PC-9 (cell line): Measurements from ENCODE around the gene IGF1. TPM values are rescaled to one million over a fixed set of nuclear protein-coding genes. Genes with fewer than 3 reads are reported as not detected.

Source experiments
- BruUV-seq: library from RNA; stranded (reverse); fragments of 400-500 nt; replicated peaks from 2 replicates; lab custom pipeline; 2021; lab: Mats Ljungman, UMichigan
- CTCF ChIA-PET: fragments of 300-600 bp; sonication (Branson Sonifier 250); formaldehyde crosslinking; loops from one replicate; lab custom pipeline; 2022; ENCODE audit warnings: antibody characterized with exemption; lab: Charles Lee
- POLR2A ChIA-PET: fragments of 300-600 bp; sonication (Branson Sonifier 250); formaldehyde crosslinking; loops from one replicate; lab custom pipeline; 2022; ENCODE audit warnings: antibody characterized with exemption; ENCODE audit not compliant: unreplicated experiment; lab: Charles Lee
- DNase-seq, 2 experiments: peaks; one replicate each; pipeline versions ENCODE4 v3.0.0 to v3.0.0-alpha.2; 2015 to 2022; ENCODE audit warnings: mixed read lengths in 1 of 2
- H2AFZ ChIP-seq: fragments of 200-600 bp; sonication (generic); 2 replicates; pipeline ENCODE4 v1.8.1; 2017; ENCODE audit warnings: antibody characterized with exemption
- H3F3A ChIP-seq: fragments of 200-600 bp; sonication (generic); 2 replicates; pipeline ENCODE4 v1.8.1; 2017; ENCODE audit warnings: antibody characterized with exemption, mild to moderate bottlenecking, low read depth; ENCODE audit not compliant: insufficient read depth
- H3K27ac ChIP-seq: fragments of 200-600 bp; sonication (generic); 2 replicates; pipeline ENCODE4 v1.6.1; 2016; ENCODE audit warnings: mixed run types
- H3K27me3 ChIP-seq: fragments of 200-600 bp; sonication (generic); 2 replicates; pipeline ENCODE4 v1.6.1; 2016; ENCODE audit warnings: low read depth, mixed run types; ENCODE audit not compliant: insufficient read depth
- H3K36me3 ChIP-seq: fragments of 200-600 bp; sonication (generic); 2 replicates; pipeline ENCODE4 v1.6.1; 2016; ENCODE audit warnings: low read depth, mixed run types
- H3K4me1 ChIP-seq: fragments of 200-600 bp; sonication (generic); replicated peaks from 2 replicates; pipeline ENCODE4 v1.6.1; 2016; ENCODE audit warnings: mixed run types; ENCODE audit not compliant: insufficient read depth
- H3K4me2 ChIP-seq: fragments of 200-600 bp; sonication (generic); 2 replicates; pipeline ENCODE4 v1.6.1; 2017; ENCODE audit warnings: mixed run types
- H3K4me3 ChIP-seq: fragments of 200-600 bp; sonication (generic); 2 replicates; pipeline ENCODE4 v1.6.1; 2016; ENCODE audit warnings: mixed run types
- H3K79me2 ChIP-seq: fragments of 200-600 bp; sonication (generic); 2 replicates; pipeline ENCODE4 v1.6.1; 2017; ENCODE audit warnings: low read depth, mixed run types
- H3K9me2 ChIP-seq: fragments of 200-600 bp; sonication (generic); 2 replicates; pipeline ENCODE4 v1.8.1; 2017; ENCODE audit warnings: mild to moderate bottlenecking; ENCODE audit not compliant: insufficient read depth
- H3K9me3 ChIP-seq: fragments of 200-600 bp; sonication (generic); 2 replicates; pipeline ENCODE4 v1.8.1; 2016; ENCODE audit warnings: low read depth; ENCODE audit not compliant: insufficient read depth
- H4K20me1 ChIP-seq: fragments of 200-600 bp; sonication (generic); 2 replicates; pipeline ENCODE4 v1.8.1; 2017; ENCODE audit not compliant: insufficient read depth
- EZH2 ChIP-seq: fragments of 200-600 bp; sonication (generic); IDR thresholded peaks from 2 replicates; pipeline ENCODE4 v1.8.0; 2017; ENCODE audit warnings: antibody characterized with exemption, low read depth
- intact Hi-C: fragments of 100-400 bp; cut with micrococcal nuclease; formaldehyde crosslinking; loops from one replicate; pipeline ENCODE4 v1.10.0; 2022; ENCODE audit not compliant: unreplicated experiment
- total RNA-seq: library from RNA; stranded (reverse); gene quantifications from 2 replicates; pipeline ENCODE4 v1.2.3, GENCODE V29; 2021
- TF ChIP-seq, protein P1 (sequence below): fragments of 200-600 bp; sonication (generic); conservative IDR thresholded peaks from 2 replicates; pipeline ENCODE4 v1.6.1; 2017; ENCODE audit warnings: mixed run types, antibody characterized with exemption, mild to moderate bottlenecking, moderate library complexity

IGF1 gene
- total RNA-seq, 1 experiment from 2014 or later = not detected

DNA sequence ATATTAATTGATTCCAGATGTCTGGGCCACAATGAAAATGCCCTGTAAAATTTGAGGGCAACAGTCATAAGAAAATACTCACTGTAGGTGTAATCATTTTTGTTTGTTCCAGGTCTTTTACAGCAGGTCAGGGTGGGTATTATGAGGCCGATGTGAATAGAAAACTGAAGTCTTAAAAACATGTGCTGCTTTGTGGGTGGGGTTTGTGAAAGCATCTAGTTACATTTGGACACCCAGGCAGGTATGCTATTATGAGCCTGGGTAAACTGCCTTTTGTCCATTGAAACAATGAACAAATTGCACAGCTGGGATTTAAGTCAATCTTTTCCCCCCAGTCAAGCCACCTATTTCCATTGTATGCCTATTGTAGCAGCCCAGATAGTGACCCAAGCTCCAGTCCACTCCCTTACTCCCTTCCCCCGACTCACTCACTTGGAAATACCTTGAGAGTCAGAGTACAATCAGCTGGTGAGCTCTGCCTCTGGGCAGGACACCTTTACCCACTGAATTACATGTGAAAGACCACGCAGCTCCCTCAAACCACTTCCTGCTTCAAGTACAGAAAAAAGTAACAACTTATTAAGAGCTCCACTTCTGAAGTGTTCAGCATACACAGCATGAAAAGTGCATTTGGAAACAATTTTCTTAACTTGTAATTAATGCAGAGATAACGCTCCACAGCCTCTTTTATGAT lies 1.8 kb downstream of the IGF1 start:
- no peak for DNase-seq
- intact Hi-C loops = no loop called here
- Histone ChIP-seq H4K20me1 (no peaks in the 10 kb centered on the region), H2AFZ (no peak overlapping the region; the same call in 1 of the 2 replicates), H3K4me2 (no peak overlapping the region), H3K27ac (no peak overlapping the region), H3K4me1 (peaks cover 5% of the 10 kb centered on the region; the same call in 1 of the 2 replicates), H3K36me3 (no peaks in the 10 kb centered on the region), H3F3A (no peaks in the 10 kb centered on the region), H3K79me2 (no peaks in the 10 kb centered on the region), H3K4me3 (no peak overlapping the region), H3K27me3 (no peaks in the 10 kb centered on the region), H3K9me2 (no peaks in the 10 kb centered on the region), H3K9me3 (no peaks in the 10 kb centered on the region)
- TF ChIP-seq, protein P1, sequence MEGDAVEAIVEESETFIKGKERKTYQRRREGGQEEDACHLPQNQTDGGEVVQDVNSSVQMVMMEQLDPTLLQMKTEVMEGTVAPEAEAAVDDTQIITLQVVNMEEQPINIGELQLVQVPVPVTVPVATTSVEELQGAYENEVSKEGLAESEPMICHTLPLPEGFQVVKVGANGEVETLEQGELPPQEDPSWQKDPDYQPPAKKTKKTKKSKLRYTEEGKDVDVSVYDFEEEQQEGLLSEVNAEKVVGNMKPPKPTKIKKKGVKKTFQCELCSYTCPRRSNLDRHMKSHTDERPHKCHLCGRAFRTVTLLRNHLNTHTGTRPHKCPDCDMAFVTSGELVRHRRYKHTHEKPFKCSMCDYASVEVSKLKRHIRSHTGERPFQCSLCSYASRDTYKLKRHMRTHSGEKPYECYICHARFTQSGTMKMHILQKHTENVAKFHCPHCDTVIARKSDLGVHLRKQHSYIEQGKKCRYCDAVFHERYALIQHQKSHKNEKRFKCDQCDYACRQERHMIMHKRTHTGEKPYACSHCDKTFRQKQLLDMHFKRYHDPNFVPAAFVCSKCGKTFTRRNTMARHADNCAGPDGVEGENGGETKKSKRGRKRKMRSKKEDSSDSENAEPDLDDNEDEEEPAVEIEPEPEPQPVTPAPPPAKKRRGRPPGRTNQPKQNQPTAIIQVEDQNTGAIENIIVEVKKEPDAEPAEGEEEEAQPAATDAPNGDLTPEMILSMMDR = no peak
- TF ChIP-seq EZH2 = no peak
- CTCF ChIA-PET = no interaction called here
- no TSS peak for BruUV-seq
- POLR2A ChIA-PET = no interaction called here

DNA sequence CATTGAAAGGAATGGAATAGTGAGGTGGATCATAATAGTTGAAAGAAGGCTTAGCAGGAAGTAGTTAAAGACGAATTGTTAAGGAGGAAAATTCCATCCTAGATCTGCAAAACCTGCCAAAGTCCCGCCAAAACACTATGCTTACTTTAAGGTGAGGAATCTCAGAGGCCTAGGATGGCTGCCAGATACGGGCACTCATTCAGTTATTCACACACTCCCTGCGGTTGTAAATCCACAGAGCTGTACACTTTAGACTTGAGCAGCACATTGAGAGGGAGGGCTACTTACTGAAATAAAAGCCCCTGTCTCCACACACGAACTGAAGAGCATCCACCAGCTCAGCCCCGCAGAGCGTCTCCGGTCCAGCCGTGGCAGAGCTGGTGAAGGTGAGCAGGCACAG lies 5.0 kb downstream of the IGF1 start:
- H2AFZ ChIP-seq = no peak overlapping the region
- no peaks in the 10 kb centered on the region for H4K20me1 ChIP-seq
- no peak overlapping the region for H3K27ac ChIP-seq
- DNase-seq = no peak
- no peak overlapping the region for H3K4me3 ChIP-seq
- no peaks in the 10 kb centered on the region for H3K79me2 ChIP-seq
- no peak overlapping the region for H3K4me2 ChIP-seq
- peaks cover 5% of the 10 kb centered on the region; the same call in 1 of the 2 replicates for H3K4me1 ChIP-seq
- H3K27me3 ChIP-seq = no peaks in the 10 kb centered on the region
- no TSS peak for BruUV-seq
- H3K9me3 ChIP-seq = no peaks in the 10 kb centered on the region
- intact Hi-C loops = no loop called here
- no peaks in the 10 kb centered on the region for H3K36me3 ChIP-seq
- CTCF ChIA-PET = no interaction called here
- no peaks in the 10 kb centered on the region for H3F3A ChIP-seq
- POLR2A ChIA-PET = no interaction called here
- H3K9me2 ChIP-seq = no peaks in the 10 kb centered on the region
- TF ChIP-seq, protein P1 = no peak
- TF ChIP-seq EZH2 = no peak

DNA sequence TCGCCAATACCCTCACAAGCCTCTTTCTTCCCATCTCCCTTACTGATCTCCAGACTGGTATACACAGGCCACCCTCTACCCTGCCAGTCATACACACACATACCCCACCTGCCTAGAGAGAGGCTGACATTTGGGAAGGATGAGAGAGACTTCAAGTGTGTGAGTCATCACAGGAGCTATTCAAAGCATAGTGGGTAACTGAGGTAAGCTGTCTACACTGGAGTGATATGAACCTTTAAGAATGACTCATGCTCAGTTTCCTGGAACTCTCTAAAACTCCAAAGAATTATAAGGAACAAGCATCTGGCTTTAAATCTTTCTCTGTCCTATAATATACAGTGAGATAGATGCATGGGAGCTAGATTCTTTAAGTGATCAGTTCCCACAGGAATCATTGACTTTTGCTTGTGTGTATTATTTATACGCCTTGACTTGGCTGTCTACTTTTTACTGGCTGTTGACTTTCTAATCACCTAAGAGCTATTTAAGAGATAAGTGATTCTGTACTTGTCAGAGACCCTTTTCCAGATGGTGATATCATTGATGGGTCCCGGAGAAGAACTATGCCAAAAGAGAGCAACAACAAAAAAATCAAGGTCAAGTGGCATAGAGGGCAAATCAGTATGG lies 5.8 kb downstream of the IGF1 start:
- no peak overlapping the region for H3K4me3 ChIP-seq
- intact Hi-C loops = no loop called here
- ChIA-PET CTCF (no interaction called here), POLR2A (no interaction called here)
- H3K79me2 ChIP-seq = no peaks in the 10 kb centered on the region
- DNase-seq = no peak
- no peaks in the 10 kb centered on the region for H3K9me2 ChIP-seq
- no peaks in the 10 kb centered on the region for H4K20me1 ChIP-seq
- H3K27me3 ChIP-seq = no peaks in the 10 kb centered on the region
- no peak overlapping the region for H2AFZ ChIP-seq
- no peak overlapping the region for H3K27ac ChIP-seq
- peaks cover 5% of the 10 kb centered on the region; the same call in 1 of the 2 replicates for H3K4me1 ChIP-seq
- H3F3A ChIP-seq = no peaks in the 10 kb centered on the region
- no peaks in the 10 kb centered on the region for H3K36me3 ChIP-seq
- TF ChIP-seq EZH2 = no peak
- TF ChIP-seq, protein P1 = no peak
- BruUV-seq = no TSS peak
- H3K9me3 ChIP-seq = no peaks in the 10 kb centered on the region
- H3K4me2 ChIP-seq = no peak overlapping the region
